DMS114 treated with DMSO at 0.1 percent for 48 hours (cell line): ENCODE data around the gene ZNF200.

Experiments
- DNase-seq: peaks from one replicate; lab custom pipeline; 2025; ENCODE audit not compliant: unreplicated experiment; lab: John Stamatoyannopoulos, UW

ZNF200 gene

DNA sequence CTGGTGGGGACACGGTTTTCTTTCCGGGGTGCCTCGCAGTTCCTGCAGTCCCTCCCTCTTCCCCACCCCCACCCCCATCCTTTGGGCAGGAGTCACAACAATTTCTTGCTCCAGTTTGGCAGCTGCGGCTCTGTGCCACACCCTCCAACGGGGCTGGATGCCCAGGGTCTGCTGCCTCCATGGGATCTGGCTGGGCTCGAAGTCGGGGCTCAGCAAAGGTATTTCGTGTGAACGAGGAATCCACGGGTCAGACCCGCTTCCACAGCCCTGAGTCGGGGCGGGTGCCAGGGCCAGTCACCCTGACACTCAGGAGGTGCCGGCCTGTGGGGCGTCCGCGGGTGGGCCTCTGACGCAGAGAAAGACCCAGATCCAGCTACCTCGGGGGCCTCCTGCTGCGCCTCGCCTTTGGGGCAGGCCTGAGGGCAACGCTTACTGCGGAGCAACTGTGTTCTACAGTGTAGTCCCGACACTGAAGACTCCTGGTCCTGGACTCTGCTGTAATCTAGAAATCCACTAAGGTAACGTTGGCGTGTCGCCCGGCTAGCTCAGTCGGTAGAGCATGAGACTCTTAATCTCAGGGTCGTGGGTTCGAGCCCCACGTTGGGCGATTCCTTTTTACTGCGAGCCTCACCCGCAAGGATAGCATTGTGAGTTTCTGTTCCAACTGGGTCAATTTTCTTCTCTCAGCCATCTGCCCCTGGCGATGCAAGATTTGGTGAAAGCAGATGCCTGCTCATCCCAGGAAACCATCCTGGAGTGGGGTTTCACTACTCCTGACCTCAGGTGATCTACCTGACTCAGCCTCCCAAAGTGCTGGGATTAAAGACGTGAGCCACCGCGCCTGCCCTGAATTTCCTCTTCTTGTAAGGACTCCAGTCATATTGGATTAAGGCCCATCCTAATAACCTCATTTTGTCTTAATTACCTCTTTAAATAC is 59.5 kb downstream of the ZNF200 start:
- no peak for DNase-seq

DNA sequence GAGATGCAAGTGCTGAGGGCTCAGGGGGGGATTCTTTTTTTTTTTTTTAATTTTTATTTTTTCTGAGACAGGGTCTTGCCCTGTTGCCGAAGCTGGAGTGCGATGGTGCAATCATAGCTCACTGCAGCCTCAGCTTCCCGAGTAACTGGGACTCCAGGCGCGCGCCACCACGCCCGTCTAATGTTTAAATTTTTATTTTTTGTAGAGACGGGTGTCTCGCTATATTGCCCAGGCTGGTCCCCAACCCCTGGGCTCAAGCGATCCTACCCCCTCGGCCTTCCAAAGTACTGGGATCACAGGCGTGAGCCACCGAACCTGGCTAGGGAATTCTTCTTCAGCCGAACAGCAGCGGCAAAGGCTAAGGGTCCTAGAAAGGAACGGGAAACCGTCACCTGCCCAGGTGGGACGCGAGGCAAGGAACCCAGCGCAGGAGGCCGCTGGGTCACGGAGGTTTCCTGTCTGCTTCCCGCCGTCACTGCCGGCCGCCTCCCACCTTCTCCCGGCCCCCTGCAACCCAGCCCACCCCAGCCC is 60.3 kb downstream of the ZNF200 start:
- no peak for DNase-seq

- no peak for DNase-seq
These were observed 60.9 kb downstream of the ZNF200 start for GRCh38 chr16:3173892-3174617.
